Chondrocyte (in vitro differentiated cells): Measurements from ENCODE around the gene LMBRD2. TPM values are rescaled to one million over a fixed set of nuclear protein-coding genes. Genes with fewer than 3 reads are reported as not detected.
A peak's percentile ranks its signal among the peaks of the same experiment; 100 is the strongest.

Experiments
- DNase-seq: peaks from one replicate; pipeline ENCODE4 v3.0.0; 2021; ENCODE audit warnings: mixed read lengths, low spot score
- H3K27ac Mint-ChIP-seq: one replicate; pipeline ENCODE4 v1.8.0; 2021; ENCODE audit warnings: mild to moderate bottlenecking, moderate library complexity, mixed read lengths; ENCODE audit not compliant: unreplicated experiment
- H3K27me3 Mint-ChIP-seq: 2 replicates; pipeline ENCODE4 v1.8.0; 2021; ENCODE audit warnings: low read depth, mixed read lengths
- H3K36me3 Mint-ChIP-seq: 2 replicates; pipeline ENCODE4 v1.8.0; 2021; ENCODE audit warnings: low read depth, mixed read lengths
- H3K4me1 Mint-ChIP-seq: 2 replicates; pipeline ENCODE4 v1.8.0; 2021; ENCODE audit warnings: low read depth, mild to moderate bottlenecking, mixed read lengths
- H3K4me3 Mint-ChIP-seq: one replicate; pipeline ENCODE4 v1.8.0; 2021; ENCODE audit warnings: mild to moderate bottlenecking, moderate library complexity, mixed read lengths; ENCODE audit not compliant: unreplicated experiment
- H3K9me3 Mint-ChIP-seq: 2 replicates; pipeline ENCODE4 v1.8.0; 2021; ENCODE audit warnings: low read depth, mixed read lengths
- total RNA-seq: library from RNA; stranded (reverse); gene quantifications from 3 replicates; pipeline ENCODE4 v1.2.1, GENCODE V29; 2021
- TF ChIP-seq, protein P1 (sequence below): fragments of 200-600 bp; sonication (generic); IDR thresholded peaks from 2 replicates; pipeline ENCODE4 v1.5.0; 2021; ENCODE audit warnings: antibody characterized with exemption, mild to moderate bottlenecking, moderate library complexity

LMBRD2 gene
- total RNA-seq, 1 donor from 2014 or later = 11.6 TPM

DNA sequence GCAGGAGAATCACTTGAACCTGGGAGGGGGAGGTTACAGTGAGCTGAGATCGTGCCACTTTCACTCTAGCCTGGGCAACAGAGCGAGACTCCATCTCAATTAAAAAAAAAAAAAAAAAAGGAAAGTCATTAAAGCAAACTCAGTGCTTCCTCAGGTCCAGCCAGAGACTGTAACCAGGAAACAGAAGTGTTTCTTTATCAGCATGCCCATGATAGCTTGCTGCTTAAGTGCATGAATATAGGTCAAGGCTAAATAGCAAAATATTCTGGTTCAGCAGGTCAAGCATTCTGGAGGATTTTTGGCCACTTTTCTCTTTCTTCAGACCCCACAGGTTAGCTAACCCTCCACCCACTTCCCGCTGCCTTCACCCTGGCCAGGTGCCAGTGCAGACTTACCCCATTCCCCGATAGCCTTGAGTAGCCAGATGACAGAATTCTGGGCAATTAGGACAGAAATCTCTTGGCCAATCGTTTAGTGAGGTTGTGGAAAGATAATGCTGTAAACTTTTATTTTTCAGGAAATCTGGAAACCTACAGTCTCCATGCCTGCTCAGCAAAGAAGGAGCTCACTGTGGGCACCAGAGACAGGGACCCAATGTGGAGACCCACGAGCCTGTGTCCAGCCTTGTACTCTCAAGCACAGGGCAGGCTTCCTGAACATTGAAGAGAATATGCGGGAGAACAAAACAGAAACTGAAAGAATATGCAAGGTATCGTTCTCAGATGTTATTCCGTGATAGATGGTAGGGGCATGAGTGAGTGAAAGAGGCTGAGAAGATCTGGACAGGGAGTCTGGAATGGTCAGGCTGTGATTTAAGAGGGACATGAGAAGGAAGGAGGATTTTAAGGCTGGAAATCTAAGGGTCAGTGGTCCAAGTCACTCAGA, 80.8 kb downstream of the LMBRD2 start:
- peaks cover 59% of the 10 kb centered on the region for H3K27me3 Mint-ChIP-seq
- peaks cover 2% of the 10 kb centered on the region for H3K36me3 Mint-ChIP-seq
- no peak for DNase-seq
- H3K4me3 Mint-ChIP-seq = no peak overlapping the region
- peaks cover 12% of the 10 kb centered on the region for H3K4me1 Mint-ChIP-seq
- no peak overlapping the region for H3K27ac Mint-ChIP-seq
- TF ChIP-seq, protein P1, sequence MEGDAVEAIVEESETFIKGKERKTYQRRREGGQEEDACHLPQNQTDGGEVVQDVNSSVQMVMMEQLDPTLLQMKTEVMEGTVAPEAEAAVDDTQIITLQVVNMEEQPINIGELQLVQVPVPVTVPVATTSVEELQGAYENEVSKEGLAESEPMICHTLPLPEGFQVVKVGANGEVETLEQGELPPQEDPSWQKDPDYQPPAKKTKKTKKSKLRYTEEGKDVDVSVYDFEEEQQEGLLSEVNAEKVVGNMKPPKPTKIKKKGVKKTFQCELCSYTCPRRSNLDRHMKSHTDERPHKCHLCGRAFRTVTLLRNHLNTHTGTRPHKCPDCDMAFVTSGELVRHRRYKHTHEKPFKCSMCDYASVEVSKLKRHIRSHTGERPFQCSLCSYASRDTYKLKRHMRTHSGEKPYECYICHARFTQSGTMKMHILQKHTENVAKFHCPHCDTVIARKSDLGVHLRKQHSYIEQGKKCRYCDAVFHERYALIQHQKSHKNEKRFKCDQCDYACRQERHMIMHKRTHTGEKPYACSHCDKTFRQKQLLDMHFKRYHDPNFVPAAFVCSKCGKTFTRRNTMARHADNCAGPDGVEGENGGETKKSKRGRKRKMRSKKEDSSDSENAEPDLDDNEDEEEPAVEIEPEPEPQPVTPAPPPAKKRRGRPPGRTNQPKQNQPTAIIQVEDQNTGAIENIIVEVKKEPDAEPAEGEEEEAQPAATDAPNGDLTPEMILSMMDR = no peak
- no peaks in the 10 kb centered on the region for H3K9me3 Mint-ChIP-seq

- no peaks in the 10 kb centered on the region for H3K36me3 Mint-ChIP-seq
- peaks cover 65% of the 10 kb centered on the region for H3K27me3 Mint-ChIP-seq
- H3K4me1 Mint-ChIP-seq = peaks cover 12% of the 10 kb centered on the region
- H3K9me3 Mint-ChIP-seq = no peaks in the 10 kb centered on the region
- TF ChIP-seq, protein P1 = no peak
- H3K4me3 Mint-ChIP-seq = no peak overlapping the region
- no peak overlapping the region for H3K27ac Mint-ChIP-seq
- no peak for DNase-seq
Measured at GRCh38 chr5:36068751-36069281, 82.9 kb downstream of the LMBRD2 start.

DNA sequence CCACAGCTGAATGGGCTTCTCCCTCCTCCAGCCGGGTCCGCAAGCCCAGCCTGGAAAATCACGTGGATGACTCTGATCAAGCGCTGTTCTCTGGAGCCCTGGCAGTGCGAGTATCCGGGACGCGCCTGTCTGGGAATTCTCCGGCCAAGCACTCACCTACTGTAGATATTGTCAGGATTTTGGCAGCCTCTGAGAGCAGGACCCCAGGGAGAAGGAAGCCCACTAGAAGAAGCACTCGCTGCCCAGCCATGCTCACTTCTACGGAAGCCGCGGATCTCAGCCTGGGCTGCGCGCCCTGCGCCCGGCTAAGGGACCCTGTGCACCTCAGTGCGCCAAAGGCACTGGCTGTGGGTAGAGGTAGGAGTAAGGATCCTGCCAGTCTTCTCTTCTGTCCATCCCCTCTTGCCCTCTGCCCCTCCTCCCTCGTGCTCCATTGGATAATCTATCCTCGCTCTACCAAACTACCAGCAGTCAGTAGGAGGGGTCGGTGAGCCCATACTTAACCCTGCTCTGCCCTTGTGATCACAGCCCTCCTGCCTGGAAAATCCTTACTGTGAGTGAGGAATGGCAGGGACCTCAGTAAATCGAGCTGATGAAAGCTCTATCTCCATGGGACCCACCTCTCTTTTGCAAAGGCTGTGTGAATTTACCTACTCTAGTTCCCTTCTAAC, 85.0 kb downstream of the LMBRD2 start, which contains the start of gene UGT3A2:
Gene UGT3A2 (minus strand): TSS at position 343 of the 671 bp plus-strand sequence. CDS start 93 bp downstream, at position 250.
- H3K27ac Mint-ChIP-seq = no peak within 1 kb of the TSS
- H3K4me3 Mint-ChIP-seq = peak within 1 kb of the TSS; percentile 45
- peaks cover 55% of the 10 kb centered on the region for H3K27me3 Mint-ChIP-seq

GRCh38 chr5:36066001-36066539, 85.6 kb downstream of the LMBRD2 start:
- Mint-ChIP-seq H3K9me3 (no peaks in the 10 kb centered on the region), H3K36me3 (no peaks in the 10 kb centered on the region), H3K27me3 (peaks cover 52% of the 10 kb centered on the region), H3K4me3 (no peak overlapping the region), H3K27ac (no peak overlapping the region), H3K4me1 (peaks cover 12% of the 10 kb centered on the region)
- no peak for DNase-seq
- TF ChIP-seq, protein P1 = no peak

More for the DNA sequence above, 85.0 kb downstream of the LMBRD2 start, which contains the start of gene UGT3A2:
- no peaks in the 10 kb centered on the region for H3K9me3 Mint-ChIP-seq
- DNase-seq = no peak
- TF ChIP-seq, protein P1 = no peak
- H3K36me3 Mint-ChIP-seq = no peaks in the 10 kb centered on the region
- H3K4me1 Mint-ChIP-seq = peaks cover 12% of the 10 kb centered on the region

DNA sequence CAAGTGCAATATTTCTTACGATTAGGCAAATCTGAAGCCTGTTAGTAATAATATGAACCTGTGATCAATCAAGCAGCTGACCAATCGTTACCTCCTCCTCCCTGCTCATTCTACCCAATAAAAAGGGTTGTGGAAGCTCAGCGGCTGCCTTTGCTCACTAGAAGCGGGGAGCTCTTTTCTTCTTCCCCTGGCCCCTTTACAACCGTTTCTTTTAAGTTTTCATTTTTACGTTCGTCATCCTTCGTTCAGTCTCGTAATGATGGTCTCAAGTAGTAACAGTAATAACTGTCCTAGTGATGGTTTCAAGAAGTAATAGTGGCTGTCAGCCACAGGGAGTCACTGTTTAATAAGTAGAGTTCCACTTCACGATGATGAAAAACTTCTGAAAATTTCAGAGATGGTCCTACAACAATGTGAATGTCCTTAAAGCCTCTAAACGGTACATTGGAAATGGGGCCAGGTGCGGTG, 91.2 kb downstream of the LMBRD2 start:
- Mint-ChIP-seq H3K9me3 (no peaks in the 10 kb centered on the region), H3K27ac (no peak overlapping the region)
- TF ChIP-seq, protein P1 = peak; percentile 56

More for the DNA sequence above, 91.2 kb downstream of the LMBRD2 start:
- Mint-ChIP-seq H3K4me3 (no peak overlapping the region), H3K36me3 (no peaks in the 10 kb centered on the region), H3K27me3 (peaks cover 34% of the 10 kb centered on the region), H3K4me1 (no peaks in the 10 kb centered on the region)
- DNase-seq = no peak
